ENCODE measurements around the gene MST1.
"Not testable (repeated sequence)": the region's sequence is repeated elsewhere in the genome, so short reads cannot be mapped to it uniquely, and the experiment has no call there.

DNA sequence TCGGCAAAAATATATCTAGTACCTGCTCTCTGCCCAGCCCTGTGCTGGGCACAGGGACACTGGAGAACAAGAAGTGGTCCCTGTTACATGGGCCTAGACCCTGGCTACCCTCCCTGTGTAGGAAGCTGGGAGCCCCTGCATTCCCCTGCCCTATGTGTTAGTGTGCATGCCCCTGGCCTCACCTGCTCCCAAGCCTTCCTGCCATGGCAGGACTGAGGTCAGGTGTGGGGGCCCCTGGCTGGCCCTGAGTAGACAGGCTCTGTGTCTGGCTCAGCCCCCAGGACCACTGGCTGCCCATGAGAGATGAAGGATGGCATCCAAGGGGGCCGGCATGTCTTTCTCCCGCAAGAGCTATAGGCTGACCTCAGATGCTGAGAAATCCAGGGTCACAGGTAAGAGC is 1.6 kb upstream of the MST1 start:
- TF ChIP-seq, protein P1, sequence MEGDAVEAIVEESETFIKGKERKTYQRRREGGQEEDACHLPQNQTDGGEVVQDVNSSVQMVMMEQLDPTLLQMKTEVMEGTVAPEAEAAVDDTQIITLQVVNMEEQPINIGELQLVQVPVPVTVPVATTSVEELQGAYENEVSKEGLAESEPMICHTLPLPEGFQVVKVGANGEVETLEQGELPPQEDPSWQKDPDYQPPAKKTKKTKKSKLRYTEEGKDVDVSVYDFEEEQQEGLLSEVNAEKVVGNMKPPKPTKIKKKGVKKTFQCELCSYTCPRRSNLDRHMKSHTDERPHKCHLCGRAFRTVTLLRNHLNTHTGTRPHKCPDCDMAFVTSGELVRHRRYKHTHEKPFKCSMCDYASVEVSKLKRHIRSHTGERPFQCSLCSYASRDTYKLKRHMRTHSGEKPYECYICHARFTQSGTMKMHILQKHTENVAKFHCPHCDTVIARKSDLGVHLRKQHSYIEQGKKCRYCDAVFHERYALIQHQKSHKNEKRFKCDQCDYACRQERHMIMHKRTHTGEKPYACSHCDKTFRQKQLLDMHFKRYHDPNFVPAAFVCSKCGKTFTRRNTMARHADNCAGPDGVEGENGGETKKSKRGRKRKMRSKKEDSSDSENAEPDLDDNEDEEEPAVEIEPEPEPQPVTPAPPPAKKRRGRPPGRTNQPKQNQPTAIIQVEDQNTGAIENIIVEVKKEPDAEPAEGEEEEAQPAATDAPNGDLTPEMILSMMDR (IDR thresholded peaks at IDR 0.05), result not testable (repeated sequence)
- not testable (repeated sequence) for TF ChIP-seq POLR2A, POLR2AphosphoS5 (IDR thresholded peaks at IDR 0.05)
